ENCODE results near the gene WNT2. TPM values are rescaled to one million over a fixed set of nuclear protein-coding genes. Genes with fewer than 3 reads are reported as not detected.
"Not testable (repeated sequence)": the region's sequence is repeated elsewhere in the genome, so short reads cannot be mapped to it uniquely, and the experiment has no call there.

The WNT2 gene
- total RNA-seq, 1 donor from 2014 or later = not detected

- no peak for DNase-seq
Observed at GRCh38 chr7:117302396-117302795, 20.5 kb downstream of the WNT2 start.

DNA sequence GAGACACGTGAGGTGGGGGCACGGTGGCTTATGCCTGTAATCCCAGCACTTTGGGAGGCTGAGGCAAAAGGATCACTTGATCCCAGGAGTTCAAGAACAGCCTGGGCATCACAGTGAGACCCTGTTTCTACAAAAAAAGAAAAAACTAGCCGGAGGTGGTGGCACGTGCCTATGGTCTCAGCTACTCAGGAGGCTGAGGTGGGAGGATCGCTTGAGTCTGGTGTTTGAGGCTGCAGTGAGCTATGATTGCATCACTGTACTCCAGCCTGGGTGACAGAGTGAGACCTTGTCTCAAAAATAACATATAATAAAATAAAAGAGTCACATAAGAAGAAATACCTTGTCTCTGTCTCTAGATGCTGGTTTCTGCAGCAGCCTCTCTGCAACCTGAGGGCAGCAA lies 22.4 kb downstream of the WNT2 start:
- not testable (repeated sequence) for DNase-seq

GRCh38 chr7:117297606-117298005 lies 25.3 kb downstream of the WNT2 start:
- DNase-seq = no peak

- DNase-seq = no peak
Observed at GRCh38 chr7:117296066-117296465, 26.8 kb downstream of the WNT2 start.

DNA sequence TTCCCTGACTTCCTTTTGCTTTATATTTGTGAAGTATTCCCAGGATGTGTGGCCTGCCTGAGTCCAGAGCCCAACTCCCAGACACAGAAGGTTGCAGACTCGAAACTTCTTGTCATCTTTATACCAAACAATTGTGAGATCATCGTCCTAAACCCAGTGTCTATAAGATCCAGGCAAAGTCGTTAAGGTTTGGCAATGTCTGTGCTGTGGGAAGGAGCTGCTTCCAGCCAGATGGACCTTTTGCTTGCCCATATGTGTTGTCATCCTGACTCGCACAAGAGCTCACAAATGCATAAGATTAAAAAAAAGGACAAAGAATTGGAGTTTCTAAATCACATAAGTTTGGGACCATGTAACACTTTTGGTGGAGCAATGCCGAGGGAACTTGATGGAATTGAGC lies 37.0 kb downstream of the WNT2 start:
- DNase-seq = no peak

GRCh38 chr7:117284692-117285091 lies 38.2 kb downstream of the WNT2 start:
- no peak for DNase-seq

DNA sequence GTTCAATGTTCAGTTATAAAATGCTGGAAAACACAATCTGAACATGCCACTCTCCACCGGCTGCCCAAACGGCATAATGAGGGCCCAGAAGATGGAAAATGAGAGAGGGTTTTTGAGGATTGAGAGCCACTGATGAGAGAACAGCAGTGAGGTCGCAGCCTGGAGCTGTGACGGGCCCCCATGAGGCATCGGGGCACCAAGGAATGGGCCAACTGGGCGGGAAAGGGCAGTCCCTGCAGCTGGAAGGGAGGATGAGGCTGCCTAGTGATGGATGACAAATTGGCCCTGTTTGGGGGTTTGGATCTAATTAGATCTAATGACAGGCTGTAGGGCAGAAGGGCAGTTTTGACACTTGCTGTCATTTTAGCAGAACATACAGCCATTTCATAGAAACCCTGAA lies 39.1 kb downstream of the WNT2 start:
- no peak for DNase-seq

DNA sequence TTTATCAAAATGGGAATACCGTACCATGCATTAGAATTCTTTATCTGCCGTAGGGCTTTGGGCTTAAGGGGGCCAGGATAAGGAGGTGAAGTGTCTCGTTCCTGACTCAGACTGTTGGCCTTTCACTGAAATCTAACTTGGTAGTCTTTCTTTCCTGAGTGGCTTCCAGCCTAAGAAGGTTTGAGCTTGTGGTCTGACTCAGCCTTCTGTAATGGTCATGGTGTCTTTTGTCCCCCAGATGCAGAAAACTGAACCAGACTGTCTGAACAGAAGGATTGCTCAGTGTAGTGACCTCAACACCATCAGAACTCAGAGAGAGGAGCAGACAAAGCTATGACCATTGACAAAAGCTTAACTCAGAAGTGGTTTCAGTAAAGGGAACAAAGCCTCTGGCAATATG lies 39.5 kb downstream of the WNT2 start:
- no peak for DNase-seq

DNA sequence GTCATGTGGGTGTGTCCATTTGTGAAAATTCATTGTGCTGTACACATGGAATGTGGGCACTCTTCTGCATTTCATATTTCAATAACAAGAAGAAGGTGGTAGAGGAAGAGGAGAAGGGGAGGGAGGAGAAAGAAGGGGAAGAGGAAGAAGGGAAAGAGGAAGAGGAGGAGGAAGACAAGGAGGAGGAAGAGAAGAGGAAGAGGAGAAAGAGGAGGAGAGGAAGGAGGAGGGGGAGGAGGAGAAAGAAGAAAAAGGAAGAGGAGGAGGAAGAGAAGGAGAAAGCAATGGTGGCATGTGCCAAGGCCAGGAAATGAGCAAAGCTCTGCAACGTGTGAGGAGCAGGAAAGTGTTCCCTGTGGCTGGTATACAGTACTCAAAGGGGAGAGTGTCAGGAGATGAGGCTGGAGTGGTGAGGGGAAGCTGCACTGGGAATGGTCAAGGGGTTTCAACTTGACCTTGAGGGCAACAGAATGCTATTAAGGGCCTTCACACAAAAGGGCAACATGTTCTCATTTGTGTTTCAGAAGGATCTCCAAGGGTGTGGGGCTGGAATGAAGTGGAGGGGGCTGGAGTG lies 40.5 kb downstream of the WNT2 start:
- no peak for DNase-seq

GRCh38 chr7:117281562-117281961 lies 41.3 kb downstream of the WNT2 start:
- DNase-seq = no peak

DNA sequence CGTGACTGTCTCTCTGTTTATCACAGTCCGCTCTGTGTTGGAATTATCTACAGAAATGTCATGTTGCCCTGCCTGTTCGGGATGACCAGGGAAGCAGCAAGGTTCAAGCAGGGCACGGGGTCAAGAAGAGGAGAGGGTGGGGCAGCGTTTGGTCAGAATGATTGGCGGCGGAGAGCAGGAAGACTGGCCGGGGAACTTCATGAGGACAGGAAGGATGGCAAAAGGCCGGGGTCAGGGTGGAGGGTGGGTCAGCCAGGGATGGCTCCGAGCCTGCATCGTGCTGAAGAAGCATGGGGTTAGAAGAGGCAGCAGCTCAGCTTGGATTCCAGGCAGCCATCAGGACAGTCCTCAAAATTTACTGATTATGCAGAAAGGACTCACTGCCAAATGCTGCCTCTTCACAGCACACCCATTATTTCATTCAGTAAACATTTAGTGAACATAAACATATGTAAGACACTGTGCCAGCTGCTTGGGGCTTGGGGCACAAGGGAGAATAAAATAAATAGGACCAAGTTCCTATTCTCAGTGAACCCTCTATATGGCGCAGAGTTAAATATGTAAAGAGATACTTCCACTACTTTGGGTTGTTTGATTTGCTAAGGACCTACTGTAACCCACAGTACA lies 42.8 kb downstream of the WNT2 start:
- no peak for DNase-seq

GRCh38 chr7:117279203-117279602 lies 43.7 kb downstream of the WNT2 start:
- no peak for DNase-seq

- DNase-seq = no peak
Observed at GRCh38 chr7:117278040-117278439, 44.8 kb downstream of the WNT2 start.

DNA sequence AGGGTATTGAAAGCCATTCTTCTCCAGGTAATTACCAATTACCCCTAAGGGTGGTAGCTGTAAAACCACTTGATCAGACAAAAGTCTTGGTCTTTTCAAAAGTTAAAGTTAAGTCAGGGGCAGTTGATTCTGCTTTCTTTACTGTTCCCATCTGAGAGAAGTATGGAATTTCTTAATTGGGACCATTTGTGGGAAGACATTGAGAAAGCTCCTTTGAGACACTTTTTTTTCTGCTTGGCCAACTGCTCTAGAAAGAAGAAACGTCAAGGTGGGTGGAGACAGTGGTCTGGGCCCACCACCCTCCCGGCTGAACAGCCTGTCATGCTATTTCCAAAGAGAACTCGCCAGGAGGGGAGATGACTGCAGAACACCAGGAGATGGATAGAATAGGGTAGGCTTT lies 45.3 kb downstream of the WNT2 start:
- DNase-seq = no peak

- no peak for DNase-seq
Observed at GRCh38 chr7:117274951-117275350, 47.9 kb downstream of the WNT2 start.

DNA sequence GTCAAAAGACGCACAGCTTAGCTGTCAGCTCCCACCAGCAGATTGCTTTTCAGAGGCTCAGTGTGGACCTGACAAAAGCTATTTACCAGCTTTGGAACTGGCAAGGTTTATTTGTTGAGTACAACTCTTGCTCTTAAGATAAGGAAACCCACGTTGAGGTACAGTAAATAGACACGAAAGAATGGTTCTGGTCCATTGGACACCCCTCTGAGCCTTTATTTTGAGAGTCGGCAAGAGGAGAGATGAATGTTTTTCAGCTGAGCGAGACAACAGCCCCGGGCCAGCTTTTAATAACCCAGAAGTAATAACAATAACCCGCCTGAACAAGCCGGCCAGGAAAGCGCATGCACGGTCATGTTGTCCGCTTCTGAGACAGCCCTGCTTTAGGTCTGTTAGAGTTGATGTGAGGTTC lies 49.0 kb downstream of the WNT2 start:
- DNase-seq = no peak

DNA sequence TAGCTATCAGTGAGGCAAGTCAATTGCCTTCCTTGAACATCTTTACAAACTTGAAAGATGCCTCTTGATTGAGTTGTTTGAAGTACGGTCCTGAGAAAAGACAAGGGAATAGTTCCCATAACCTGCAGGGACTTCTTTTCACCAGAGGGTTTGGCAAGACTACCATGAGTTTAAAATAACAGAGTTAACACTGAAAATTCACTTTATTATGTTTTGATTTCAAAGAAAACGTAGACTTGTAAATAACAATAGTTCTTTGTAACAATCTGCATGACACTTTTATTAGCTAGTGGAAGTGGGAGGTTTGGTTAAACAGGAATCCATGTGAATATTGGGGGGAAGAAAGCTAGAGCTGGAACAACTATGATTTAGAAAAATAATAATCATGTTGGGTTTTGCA lies 49.5 kb downstream of the WNT2 start:
- no peak for DNase-seq

DNA sequence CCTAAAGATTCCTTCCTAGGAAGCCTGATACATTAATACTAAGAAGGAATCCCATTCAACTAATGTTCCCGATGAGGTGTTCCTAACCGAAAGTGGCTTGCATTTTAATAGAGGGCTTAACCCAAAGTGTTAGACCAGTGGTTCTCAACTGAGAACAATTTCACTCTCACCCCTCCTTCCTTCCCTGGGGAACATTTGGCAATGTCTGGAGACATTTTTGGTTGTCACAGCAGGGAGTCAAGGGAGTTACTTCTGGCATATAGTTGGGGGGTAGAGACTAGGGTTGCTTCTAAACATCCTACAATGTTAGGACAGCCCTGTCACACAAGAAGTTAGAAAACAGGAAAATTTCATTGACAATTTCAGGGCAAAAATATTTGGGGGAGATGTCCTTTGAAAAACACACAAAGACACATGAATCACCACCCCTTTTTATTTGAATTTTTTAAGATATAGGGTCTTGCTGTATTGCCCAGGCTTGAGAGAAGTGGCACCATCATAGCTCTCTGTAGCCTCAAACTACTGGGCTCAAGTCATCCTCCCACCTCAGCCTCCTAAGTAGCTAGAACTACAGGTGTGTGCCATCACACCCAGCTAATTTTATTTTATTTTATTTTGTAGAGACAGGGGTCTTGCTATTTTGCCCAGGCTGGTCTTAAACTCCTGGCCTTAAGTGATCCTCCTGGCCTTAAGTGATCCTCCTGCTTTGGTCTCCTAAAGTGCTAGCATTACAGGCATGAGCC lies 50.7 kb downstream of the WNT2 start:
- no peak for DNase-seq

DNA sequence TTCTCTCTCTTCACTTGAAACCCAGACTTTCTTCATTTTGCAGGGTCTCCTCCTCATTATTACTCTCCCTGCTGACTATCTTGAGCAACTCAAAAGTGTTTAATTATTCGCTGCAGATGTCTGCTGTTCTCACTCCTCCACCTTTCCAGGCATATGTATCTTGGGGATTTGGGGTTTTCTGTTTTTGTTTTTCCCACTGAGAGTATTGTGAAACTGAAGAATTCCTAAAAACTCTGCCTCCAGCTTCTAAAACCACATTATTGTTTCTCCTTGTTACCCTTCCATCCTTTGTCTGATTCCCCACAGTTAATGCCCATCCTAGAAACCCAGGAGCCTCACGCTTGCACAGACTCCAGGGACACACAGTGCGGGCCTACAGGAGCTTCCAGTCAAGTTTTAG lies 51.3 kb downstream of the WNT2 start:
- DNase-seq = no peak

DNA sequence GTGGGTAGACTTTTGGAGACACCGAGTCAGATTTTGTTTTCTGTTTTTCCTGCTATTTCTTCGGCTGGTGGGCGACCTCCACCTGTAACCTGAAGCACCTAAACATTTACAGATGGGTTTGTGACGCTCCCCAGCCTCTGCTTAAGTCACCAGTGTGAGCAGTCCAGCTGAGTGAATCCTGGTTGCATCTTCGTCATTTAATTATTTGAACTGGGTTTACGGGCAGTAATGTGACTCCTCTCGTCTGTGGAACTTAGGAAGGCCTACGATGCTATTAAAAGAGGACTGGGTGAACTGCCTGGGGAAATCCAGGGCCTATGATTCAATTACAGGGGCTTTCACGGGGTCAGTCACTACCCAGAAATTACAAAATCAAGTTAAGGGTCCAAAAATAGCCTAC lies 52.5 kb downstream of the WNT2 start:
- no peak for DNase-seq

- DNase-seq = peak; percentile 12
Observed at GRCh38 chr7:117269886-117270285, 53.0 kb downstream of the WNT2 start.

DNA sequence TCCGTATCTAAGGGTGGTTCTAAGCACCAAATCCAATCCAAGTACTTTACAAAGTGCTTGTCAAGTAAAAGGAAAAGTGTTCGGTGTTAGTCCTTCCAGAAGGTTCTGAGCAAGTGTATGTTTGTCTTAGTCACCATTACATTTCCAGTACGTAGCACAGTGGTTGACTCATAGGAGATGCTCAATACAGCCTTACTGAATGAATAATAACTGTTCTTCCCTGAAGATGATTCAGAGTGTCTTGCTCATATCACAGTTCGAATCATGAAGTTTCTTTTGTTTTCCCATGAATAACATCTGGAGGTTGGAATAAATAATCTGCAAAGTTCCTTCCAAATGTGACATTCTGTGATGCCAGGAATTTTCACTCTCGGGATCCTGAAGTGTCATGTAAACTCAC lies 53.4 kb downstream of the WNT2 start:
- DNase-seq = peak; percentile 78

DNA sequence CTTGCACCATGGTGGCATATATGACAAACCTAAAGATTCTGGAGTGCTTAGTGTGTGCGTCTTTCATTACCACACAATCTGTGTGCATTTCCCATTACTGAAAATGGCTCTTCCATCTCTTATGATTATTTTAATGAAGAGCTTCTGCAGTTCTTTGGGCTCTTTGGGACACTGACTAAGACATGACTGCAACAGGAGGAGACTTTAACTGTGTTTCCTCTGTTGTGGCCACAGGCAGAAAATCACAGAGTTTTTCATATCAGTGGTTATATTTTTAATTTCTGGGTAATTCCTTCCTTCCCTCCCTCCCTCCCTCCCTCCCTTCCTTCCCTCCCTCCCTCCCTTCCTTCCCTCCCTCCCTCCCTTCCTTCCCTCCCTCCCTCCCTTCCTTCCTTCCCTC lies 58.1 kb downstream of the WNT2 start:
- DNase-seq = no peak

GRCh38 chr7:117262546-117262945 lies 60.3 kb downstream of the WNT2 start:
- DNase-seq = no peak

Measured in dermis blood vessel endothelial cell (primary cell).